Gastrocnemius medialis (tissue), 4 donors: ENCODE data around the gene GLI2.

Experiments
- POLR2A ChIP-seq, 2 donors: fragments of 450-650 bp; IDR thresholded peaks; one replicate each; pipeline ENCODE4 v1.6.1; 2017; ENCODE audit warnings: antibody characterized with exemption in 2 of 2, mild to moderate bottlenecking in 2 of 2, moderate library complexity in 2 of 2
- TF ChIP-seq, protein P1 (sequence below), 5 experiments: fragments of 450-650 bp in 3 of 5; fragments of 200-600 bp in 2 of 5; sonication (generic) in 2 of 5; IDR thresholded peaks in 4 of 5; conservative IDR thresholded peaks in 1 of 5; 1 replicate in 4 of 5; 2 replicates in 1 of 5; pipeline ENCODE4 v1.5.1; 2016 to 2019; ENCODE audit warnings: antibody characterized with exemption in 5 of 5, mild to moderate bottlenecking in 3 of 5, moderate library complexity in 3 of 5

GRCh38 chr2:120750488-120751210 is 15.0 kb downstream of the GLI2 start:
- TF ChIP-seq, protein P1, sequence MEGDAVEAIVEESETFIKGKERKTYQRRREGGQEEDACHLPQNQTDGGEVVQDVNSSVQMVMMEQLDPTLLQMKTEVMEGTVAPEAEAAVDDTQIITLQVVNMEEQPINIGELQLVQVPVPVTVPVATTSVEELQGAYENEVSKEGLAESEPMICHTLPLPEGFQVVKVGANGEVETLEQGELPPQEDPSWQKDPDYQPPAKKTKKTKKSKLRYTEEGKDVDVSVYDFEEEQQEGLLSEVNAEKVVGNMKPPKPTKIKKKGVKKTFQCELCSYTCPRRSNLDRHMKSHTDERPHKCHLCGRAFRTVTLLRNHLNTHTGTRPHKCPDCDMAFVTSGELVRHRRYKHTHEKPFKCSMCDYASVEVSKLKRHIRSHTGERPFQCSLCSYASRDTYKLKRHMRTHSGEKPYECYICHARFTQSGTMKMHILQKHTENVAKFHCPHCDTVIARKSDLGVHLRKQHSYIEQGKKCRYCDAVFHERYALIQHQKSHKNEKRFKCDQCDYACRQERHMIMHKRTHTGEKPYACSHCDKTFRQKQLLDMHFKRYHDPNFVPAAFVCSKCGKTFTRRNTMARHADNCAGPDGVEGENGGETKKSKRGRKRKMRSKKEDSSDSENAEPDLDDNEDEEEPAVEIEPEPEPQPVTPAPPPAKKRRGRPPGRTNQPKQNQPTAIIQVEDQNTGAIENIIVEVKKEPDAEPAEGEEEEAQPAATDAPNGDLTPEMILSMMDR (IDR thresholded peaks at IDR 0.05 in 4 of 5, conservative IDR thresholded peaks at IDR 0.05 in 1 of 5): no peak
- no peak for TF ChIP-seq POLR2A (IDR thresholded peaks at IDR 0.05)
